Tibial nerve (tissue), 4 donors: ENCODE measurements around the gene PHF19. TPM values are rescaled to one million over a fixed set of nuclear protein-coding genes. Genes with fewer than 3 reads are reported as not detected.
A peak's percentile ranks its signal among the peaks of the same experiment; 100 is the strongest.

ENCODE experiments used
- DNase-seq, 2 donors: peaks; one replicate each; pipeline ENCODE4 v3.0.0-alpha.2; 2019; ENCODE audit warnings: low spot score in 2 of 2
- H3K27ac ChIP-seq, 4 donors: fragments of 200-600 bp; sonication (generic) in 3 of 4; one replicate each; pipeline ENCODE4 v1.5.1; 2017 to 2019; ENCODE audit warnings: mild to moderate bottlenecking in 1 of 4
- H3K27me3 ChIP-seq, 2 donors: fragments of 200-600 bp; sonication (generic) in 1 of 2; one replicate each; pipeline versions ENCODE4 v1.5.1 to v1.6.0; 2017 to 2019
- H3K36me3 ChIP-seq, 3 donors: fragments of 200-600 bp; sonication (generic); one replicate each; pipeline ENCODE4 v1.5.1; 2018 to 2019
- H3K4me1 ChIP-seq, 4 donors: fragments of 200-600 bp; sonication (generic) in 3 of 4; one replicate each; pipeline ENCODE4 v1.5.1; 2017 to 2019
- H3K4me3 ChIP-seq, 4 donors: fragments of 200-600 bp; sonication (generic) in 3 of 4; one replicate each; pipeline ENCODE4 v1.5.1; 2017 to 2019; ENCODE audit warnings: mild to moderate bottlenecking in 1 of 4, moderate library complexity in 1 of 4
- H3K9me3 ChIP-seq, 4 donors: fragments of 200-600 bp; sonication (generic) in 3 of 4; one replicate each; pipeline ENCODE4 v1.5.1; 2017 to 2019
- EP300 ChIP-seq, 2 donors: sonication (generic); formaldehyde crosslinking; IDR thresholded peaks; one replicate each; pipeline ENCODE4 v1.6.1; 2017; ENCODE audit warnings: antibody characterized with exemption in 2 of 2, mild to moderate bottlenecking in 1 of 2
- POLR2A ChIP-seq, 2 donors: fragments of 450-650 bp; IDR thresholded peaks; one replicate each; pipeline ENCODE4 v1.6.1; 2017; ENCODE audit warnings: antibody characterized with exemption in 2 of 2, mild to moderate bottlenecking in 2 of 2, moderate library complexity in 2 of 2
- WGBS, 2 donors: methylation state at CpG; one replicate each; pipeline ENCODE4 v1.1.5; 2018; 5-methylcytosine and 5-hydroxymethylcytosine counted together
- total RNA-seq, 4 donors: library from RNA; depleted of rRNA; stranded (reverse); fragments of >200 nt; gene quantifications; one replicate each; pipeline ENCODE4 v1.1.0, GENCODE V29; 2016
- TF ChIP-seq, protein P1 (sequence below), 5 experiments: fragments of 200-600 bp in 3 of 5; fragments of 450-650 bp in 2 of 5; sonication (generic) in 3 of 5; IDR thresholded peaks; one replicate each; pipeline ENCODE4 v1.5.1; 2016 to 2019; ENCODE audit warnings: antibody characterized with exemption in 5 of 5, mild to moderate bottlenecking in 3 of 5, moderate library complexity in 2 of 5

Gene PHF19
- total RNA-seq, 4 donors from 2014 or later, result 31.2 to 61.6 (median 44.3) TPM

DNA sequence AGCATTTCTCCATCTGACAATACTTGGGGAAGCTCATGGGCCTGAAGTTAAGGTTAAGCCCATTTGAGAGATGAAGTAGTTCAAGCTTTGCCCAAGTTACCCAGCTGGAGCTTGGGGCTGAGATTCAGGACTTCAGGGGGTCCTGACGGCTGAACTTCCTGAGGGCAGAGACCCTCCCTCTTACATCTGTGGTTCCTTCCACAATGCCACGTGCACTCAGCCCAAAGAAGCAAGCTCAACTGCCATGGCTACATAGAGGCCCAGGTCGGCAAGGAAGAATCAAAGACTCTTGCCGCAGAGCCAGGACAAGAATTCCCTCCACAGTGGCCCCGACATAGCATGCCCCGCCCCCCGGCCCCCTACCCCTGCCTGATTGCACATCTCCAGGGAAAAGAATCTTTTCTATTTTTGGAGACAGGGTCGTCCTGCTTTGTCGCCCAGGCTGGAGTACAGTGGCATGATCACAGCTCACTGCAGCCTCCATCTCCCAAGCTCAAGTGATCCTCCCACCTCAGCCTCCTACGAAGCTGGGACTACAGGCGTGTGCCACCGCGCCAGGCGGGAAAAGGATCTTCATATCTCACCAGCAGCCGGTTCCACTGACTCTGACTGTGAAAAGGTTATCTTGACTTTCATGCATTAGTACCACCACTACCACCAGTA is 9.2 kb downstream of the PHF19 start:
- WGBS, 2 donors, result 85 to 90% methylated on average over 15 of the region's 15 CpGs
- TF ChIP-seq, protein P1, sequence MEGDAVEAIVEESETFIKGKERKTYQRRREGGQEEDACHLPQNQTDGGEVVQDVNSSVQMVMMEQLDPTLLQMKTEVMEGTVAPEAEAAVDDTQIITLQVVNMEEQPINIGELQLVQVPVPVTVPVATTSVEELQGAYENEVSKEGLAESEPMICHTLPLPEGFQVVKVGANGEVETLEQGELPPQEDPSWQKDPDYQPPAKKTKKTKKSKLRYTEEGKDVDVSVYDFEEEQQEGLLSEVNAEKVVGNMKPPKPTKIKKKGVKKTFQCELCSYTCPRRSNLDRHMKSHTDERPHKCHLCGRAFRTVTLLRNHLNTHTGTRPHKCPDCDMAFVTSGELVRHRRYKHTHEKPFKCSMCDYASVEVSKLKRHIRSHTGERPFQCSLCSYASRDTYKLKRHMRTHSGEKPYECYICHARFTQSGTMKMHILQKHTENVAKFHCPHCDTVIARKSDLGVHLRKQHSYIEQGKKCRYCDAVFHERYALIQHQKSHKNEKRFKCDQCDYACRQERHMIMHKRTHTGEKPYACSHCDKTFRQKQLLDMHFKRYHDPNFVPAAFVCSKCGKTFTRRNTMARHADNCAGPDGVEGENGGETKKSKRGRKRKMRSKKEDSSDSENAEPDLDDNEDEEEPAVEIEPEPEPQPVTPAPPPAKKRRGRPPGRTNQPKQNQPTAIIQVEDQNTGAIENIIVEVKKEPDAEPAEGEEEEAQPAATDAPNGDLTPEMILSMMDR (IDR thresholded peaks at IDR 0.05), result no peak
- TF ChIP-seq EP300 (IDR thresholded peaks at IDR 0.05), result no peak
- no peak for TF ChIP-seq POLR2A (IDR thresholded peaks at IDR 0.05)
- H3K4me1 ChIP-seq, result peaks cover 0 to 21% (median 7%) of the 10 kb centered on the region in 4 donors
- H3K27me3 ChIP-seq, result no peaks in the 10 kb centered on the region
- peak overlapping the region in 3 of 4 donors; percentile 32 to 58 (median 42) for H3K4me3 ChIP-seq
- no peaks in the 10 kb centered on the region for H3K9me3 ChIP-seq
- no peak for DNase-seq
- peak overlapping the region; percentile 89 to 96 (median 90) for H3K27ac ChIP-seq
- peaks cover 0 to 57% (median 0%) of the 10 kb centered on the region in 3 donors for H3K36me3 ChIP-seq

DNA sequence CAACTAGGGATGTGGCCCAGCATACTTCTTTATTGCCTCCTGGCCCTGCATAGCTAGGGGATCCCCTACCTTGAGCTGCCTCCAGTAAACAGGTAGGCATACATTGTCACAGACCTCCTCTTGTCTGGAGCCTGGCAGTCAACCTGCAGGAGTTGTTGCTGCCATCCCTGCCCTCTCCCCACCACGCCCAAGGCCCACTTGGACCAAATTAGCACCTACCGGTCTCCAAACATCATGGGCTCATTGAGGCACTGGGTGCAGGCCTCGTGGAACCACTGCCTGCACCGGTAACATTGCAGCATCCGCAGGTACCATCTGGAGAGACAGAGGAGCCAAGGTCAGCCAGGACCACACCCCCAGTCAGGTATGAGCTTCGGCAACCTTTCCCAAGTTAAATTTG is 10.3 kb downstream of the PHF19 start:
- 90% methylated on average over 6 of the region's 6 CpGs for WGBS, 2 donors
- TF ChIP-seq EP300 (IDR thresholded peaks at IDR 0.05) (no peak), POLR2A (IDR thresholded peaks at IDR 0.05) (no peak)
- TF ChIP-seq, protein P1 (IDR thresholded peaks at IDR 0.05), result no peak
- Histone ChIP-seq H3K4me1 (peaks cover 0 to 21% (median 7%) of the 10 kb centered on the region in 4 donors), H3K4me3 (no peak overlapping the region), H3K36me3 (peaks cover 0 to 57% (median 0%) of the 10 kb centered on the region in 3 donors), H3K27ac (peak overlapping the region in 1 of 4 donors; percentile 25), H3K27me3 (no peaks in the 10 kb centered on the region), H3K9me3 (no peaks in the 10 kb centered on the region)
- no peak for DNase-seq

DNA sequence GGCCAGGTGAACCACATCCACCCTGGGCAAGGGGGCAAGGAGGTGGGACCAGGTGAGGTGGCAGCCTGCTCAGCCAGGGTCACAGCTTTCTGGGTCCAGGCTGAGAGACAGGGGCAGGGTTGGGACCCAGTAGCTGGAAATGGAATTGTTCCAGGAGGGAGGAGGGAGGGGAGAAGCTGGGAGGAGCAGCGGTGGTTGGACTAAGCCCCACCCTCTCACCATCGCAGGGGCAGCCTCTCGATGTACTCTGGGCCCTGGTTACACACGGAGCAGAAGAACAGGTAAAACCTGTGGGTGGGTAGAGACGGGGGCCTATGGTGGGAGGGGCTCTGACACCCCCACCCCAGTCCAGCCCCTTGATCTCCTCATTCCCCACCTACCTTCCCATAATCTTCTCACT is 11.2 kb downstream of the PHF19 start:
- DNase-seq, result no peak
- WGBS, 2 donors, result 52% methylated on average over 5 of the region's 5 CpGs
- Histone ChIP-seq H3K4me1 (peaks cover 0 to 21% (median 7%) of the 10 kb centered on the region in 4 donors), H3K36me3 (peaks cover 0 to 65% (median 0%) of the 10 kb centered on the region in 3 donors), H3K4me3 (no peak overlapping the region), H3K9me3 (no peaks in the 10 kb centered on the region), H3K27ac (peak overlapping the region in 2 of 4 donors; percentile 25 to 40), H3K27me3 (no peaks in the 10 kb centered on the region)
- TF ChIP-seq, protein P1 (IDR thresholded peaks at IDR 0.05), result no peak
- TF ChIP-seq POLR2A (IDR thresholded peaks at IDR 0.05) (no peak), EP300 (IDR thresholded peaks at IDR 0.05) (no peak)

DNA sequence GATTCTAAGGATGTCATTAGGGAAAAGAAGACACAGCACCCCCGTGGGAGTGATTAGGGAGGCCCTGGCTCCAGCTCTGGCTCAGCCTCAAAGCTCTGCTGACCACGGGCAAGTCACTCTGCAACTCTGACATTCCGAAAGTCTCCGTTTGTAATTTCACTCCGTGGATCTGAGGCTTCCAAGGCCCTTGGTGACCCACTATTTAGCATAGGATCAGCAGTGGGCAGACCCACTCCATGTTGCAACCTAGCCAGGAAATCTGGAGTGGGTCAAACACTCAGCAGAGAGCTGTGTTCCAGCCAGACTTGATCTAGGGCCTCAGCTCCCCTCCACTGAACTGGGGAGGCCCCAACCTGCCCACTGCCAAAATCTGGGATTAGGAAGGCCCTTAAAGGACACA is 11.8 kb downstream of the PHF19 start:
- 58 to 68% methylated on average over 5 of the region's 5 CpGs for WGBS, 2 donors
- H3K36me3 ChIP-seq, result peaks cover 0 to 69% (median 0%) of the 10 kb centered on the region in 3 donors
- no peak overlapping the region for H3K4me3 ChIP-seq
- no peak for DNase-seq
- peak overlapping the region in 1 of 4 donors; percentile 25 for H3K27ac ChIP-seq
- no peaks in the 10 kb centered on the region for H3K27me3 ChIP-seq
- no peaks in the 10 kb centered on the region for H3K9me3 ChIP-seq
- TF ChIP-seq, protein P1 (IDR thresholded peaks at IDR 0.05), result no peak
- TF ChIP-seq POLR2A (IDR thresholded peaks at IDR 0.05) (no peak), EP300 (IDR thresholded peaks at IDR 0.05) (no peak)
- peaks cover 0 to 21% (median 7%) of the 10 kb centered on the region in 4 donors for H3K4me1 ChIP-seq

DNA sequence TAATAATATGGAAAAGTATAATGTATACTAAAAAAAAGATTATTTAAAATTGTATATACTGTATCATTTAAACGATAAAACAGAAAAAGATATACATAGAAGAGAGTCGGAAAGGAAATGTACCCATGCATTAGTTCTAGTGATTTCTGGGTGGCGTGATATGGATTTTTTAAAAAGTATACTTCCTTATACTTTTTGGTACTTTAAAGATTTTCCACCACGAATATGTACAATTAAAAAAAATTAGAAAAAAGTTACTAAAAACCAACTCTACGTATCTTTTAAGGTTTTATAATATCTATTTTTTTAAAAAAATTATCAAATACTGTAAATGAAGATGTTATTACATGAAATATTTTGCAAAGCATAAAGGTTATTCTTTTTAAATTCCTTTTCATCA is 12.3 kb downstream of the PHF19 start:
- H3K27me3 ChIP-seq, result no peaks in the 10 kb centered on the region
- no peak for DNase-seq
- no peaks in the 10 kb centered on the region for H3K9me3 ChIP-seq
- peaks cover 0 to 69% (median 4%) of the 10 kb centered on the region in 3 donors for H3K36me3 ChIP-seq
- 87 to 94% methylated on average over 5 of the region's 5 CpGs for WGBS, 2 donors
- H3K4me3 ChIP-seq, result no peak overlapping the region
- H3K4me1 ChIP-seq, result peaks cover 0 to 18% (median 6%) of the 10 kb centered on the region in 4 donors
- TF ChIP-seq, protein P1 (IDR thresholded peaks at IDR 0.05), result no peak
- TF ChIP-seq EP300 (IDR thresholded peaks at IDR 0.05) (no peak), POLR2A (IDR thresholded peaks at IDR 0.05) (no peak)
- no peak overlapping the region for H3K27ac ChIP-seq
